Renal pelvis (tissue), 4 donors: ENCODE measurements around the gene IFITM5. TPM values are rescaled to one million over a fixed set of nuclear protein-coding genes. Genes with fewer than 3 reads are reported as not detected.
"Not testable (repeated sequence)": the region's sequence is repeated elsewhere in the genome, so short reads cannot be mapped to it uniquely, and the experiment has no call there.

ENCODE experiments used
- DNase-seq: peaks from one replicate; pipeline ENCODE4 v3.0.0-alpha.2; 2013
- polyA plus RNA-seq, 3 donors: library from polyadenylated mRNA; unstranded; fragments of 120-200 nt; gene quantifications; one replicate each; pipeline ENCODE4 v1.2.1, GENCODE V29; 2013; ENCODE audit not compliant: insufficient read length in 3 of 3

IFITM5 gene
- polyA plus RNA-seq, 3 donors, result 0.23 to 0.87 (median 0.62) TPM

- no peak for DNase-seq
Measured at GRCh38 chr11:313304-313786, 14.0 kb upstream of the IFITM5 start.

GRCh38 chr11:312092-312816, 12.9 kb upstream of the IFITM5 start:
- DNase-seq, result no peak

- DNase-seq, result not testable (repeated sequence)
Measured at GRCh38 chr11:311013-311748, 11.9 kb upstream of the IFITM5 start.

GRCh38 chr11:309979-310572, 10.8 kb upstream of the IFITM5 start:
- not testable (repeated sequence) for DNase-seq

- not testable (repeated sequence) for DNase-seq
Measured at GRCh38 chr11:308740-309665, 9.7 kb upstream of the IFITM5 start.

GRCh38 chr11:307766-308708, 8.7 kb upstream of the IFITM5 start, which contains the start of gene IFITM2:
IFITM2 (plus strand) TSS chr11:307816; CDS start chr11:308193, 377 bp downstream.
- peak; percentile 90 for DNase-seq

- no peak for DNase-seq
Measured at GRCh38 chr11:306645-307371, 7.5 kb upstream of the IFITM5 start.

- no peak for DNase-seq
Measured at GRCh38 chr11:305844-306211, 6.5 kb upstream of the IFITM5 start.

- peak; percentile 70 for DNase-seq
Measured at GRCh38 chr11:304915-305843, 5.9 kb upstream of the IFITM5 start.

GRCh38 chr11:304061-304506, 4.8 kb upstream of the IFITM5 start:
- DNase-seq, result no peak

GRCh38 chr11:303363-303762, 4.0 kb upstream of the IFITM5 start:
- DNase-seq, result no peak

- no peak for DNase-seq
Measured at GRCh38 chr11:299951-300735, 817 bp upstream of the IFITM5 start.

- no peak for DNase-seq
Measured at GRCh38 chr11:298406-299065, 790 bp downstream of the IFITM5 start.

- DNase-seq, result no peak
Measured at GRCh38 chr11:297586-298405, 1.5 kb downstream of the IFITM5 start.

GRCh38 chr11:297051-297585, 2.2 kb downstream of the IFITM5 start:
- no peak for DNase-seq
